ENCODE data around the gene C10orf143.
A peak's percentile ranks its signal among the peaks of the same experiment; 100 is the strongest.
"Not testable (repeated sequence)": the region's sequence is repeated elsewhere in the genome, so short reads cannot be mapped to it uniquely, and the experiment has no call there.

C10orf143 gene

DNA sequence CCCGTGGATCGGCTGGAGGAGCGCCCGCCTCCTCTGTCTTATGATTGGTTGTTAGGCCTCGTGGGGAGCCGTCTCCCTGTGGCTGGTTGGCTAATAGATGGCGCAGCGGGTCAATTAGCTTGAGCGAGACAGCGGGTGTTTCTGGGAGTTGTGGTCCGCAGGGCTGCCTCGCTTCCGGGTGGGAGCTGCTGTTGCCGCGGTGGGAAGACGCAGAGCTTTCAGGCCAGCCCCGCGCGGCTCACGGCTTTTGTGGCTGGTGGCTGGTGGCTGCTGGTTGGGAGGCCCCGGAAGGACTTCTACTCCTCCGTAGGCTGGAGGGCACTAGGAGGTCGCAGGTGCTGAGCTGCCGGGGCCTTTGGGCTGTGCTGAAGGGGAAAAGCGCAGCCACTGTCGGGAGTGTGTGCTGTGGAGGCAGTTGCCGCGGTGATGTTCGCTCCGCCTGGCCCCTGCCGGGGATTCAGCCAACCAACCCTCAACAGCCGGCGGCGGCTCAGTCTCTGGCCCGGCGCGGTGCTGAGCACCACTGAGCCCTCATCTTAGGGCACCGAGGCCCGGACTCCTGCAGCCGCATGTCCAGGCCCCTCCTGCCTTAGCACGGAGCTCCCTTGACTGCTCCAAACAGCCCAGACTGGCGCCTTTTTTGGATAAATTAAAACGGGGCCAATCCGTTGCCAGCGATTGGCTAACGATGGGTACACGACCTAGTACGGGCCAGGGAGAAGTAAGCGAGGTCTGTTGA, 652 bp upstream of the C10orf143 start:
- Histone ChIP-seq H3K4me3 (peak overlapping the region; percentile 86), H3K27ac (peak overlapping the region; percentile 84 to 98)
- TF ChIP-seq, protein P1, sequence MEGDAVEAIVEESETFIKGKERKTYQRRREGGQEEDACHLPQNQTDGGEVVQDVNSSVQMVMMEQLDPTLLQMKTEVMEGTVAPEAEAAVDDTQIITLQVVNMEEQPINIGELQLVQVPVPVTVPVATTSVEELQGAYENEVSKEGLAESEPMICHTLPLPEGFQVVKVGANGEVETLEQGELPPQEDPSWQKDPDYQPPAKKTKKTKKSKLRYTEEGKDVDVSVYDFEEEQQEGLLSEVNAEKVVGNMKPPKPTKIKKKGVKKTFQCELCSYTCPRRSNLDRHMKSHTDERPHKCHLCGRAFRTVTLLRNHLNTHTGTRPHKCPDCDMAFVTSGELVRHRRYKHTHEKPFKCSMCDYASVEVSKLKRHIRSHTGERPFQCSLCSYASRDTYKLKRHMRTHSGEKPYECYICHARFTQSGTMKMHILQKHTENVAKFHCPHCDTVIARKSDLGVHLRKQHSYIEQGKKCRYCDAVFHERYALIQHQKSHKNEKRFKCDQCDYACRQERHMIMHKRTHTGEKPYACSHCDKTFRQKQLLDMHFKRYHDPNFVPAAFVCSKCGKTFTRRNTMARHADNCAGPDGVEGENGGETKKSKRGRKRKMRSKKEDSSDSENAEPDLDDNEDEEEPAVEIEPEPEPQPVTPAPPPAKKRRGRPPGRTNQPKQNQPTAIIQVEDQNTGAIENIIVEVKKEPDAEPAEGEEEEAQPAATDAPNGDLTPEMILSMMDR (IDR thresholded peaks at IDR 0.05) = no peak
- peak; percentile 99 for DNase-seq (ENCODE audit: low spot score)

DNA sequence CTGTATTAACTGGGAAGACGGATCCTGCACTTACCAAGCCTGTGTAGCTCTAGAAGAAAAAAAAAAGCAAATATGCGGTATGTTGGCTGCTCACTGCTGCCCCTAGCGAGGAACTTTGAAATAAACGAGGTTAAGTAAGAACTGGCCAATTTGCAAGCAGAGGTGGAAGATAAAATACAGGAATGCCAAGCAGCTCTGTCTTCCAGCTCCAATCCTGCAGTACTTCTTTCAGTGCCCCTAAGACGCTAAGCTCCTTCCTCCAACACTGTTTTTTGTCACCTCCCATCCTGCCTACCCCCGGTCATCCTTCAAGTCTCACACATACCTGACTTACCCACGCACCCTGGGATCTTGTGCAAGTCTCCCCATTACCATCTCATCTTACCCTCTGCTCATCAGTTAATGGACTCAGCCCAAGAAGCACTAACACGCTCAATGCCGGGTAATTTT, 809 bp downstream of the C10orf143 start:
- peak overlapping the region; percentile 86 for H3K4me3 ChIP-seq
- peak overlapping the region; percentile 84 to 98 for H3K27ac ChIP-seq
- DNase-seq (ENCODE audit: low spot score) = no peak
- TF ChIP-seq, protein P1 (IDR thresholded peaks at IDR 0.05) = peak; percentile 57

DNA sequence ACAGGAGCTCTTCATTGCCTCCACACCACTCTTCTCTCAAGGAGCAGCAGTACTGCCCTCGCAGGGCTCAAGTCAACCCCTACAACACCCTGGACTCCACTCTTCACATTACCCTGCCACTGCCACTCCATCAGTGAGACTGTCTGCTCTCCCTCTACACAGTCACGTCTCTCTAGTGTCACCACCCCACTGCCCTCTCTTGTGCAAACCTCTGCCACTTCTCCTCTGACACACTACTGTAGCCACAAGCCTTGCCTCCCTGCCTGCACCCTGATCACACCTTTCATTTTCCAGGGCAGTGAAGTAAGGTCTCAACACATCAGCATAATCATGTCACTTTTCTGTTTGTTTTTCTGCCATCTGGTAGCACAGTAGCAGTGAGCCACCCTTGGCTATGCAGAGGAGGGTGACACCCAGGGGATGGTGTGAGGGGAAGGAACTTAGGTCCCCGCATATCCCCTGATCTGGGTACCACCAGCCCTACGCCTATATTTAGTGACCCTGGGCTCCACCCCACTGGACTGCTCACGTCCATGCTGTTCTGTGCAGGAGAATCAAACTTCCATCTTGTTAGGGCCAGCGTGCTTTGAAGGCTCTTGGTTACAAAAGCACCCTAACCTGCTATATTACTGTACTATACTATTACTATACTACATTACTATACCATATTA, 1.6 kb downstream of the C10orf143 start:
- TF ChIP-seq, protein P1 (IDR thresholded peaks at IDR 0.05) = no peak
- Histone ChIP-seq H3K4me3 (peak overlapping the region; percentile 86), H3K27ac (peak overlapping the region in 1 of 2 donors; percentile 41)
- DNase-seq (ENCODE audit: low spot score) = no peak

DNA sequence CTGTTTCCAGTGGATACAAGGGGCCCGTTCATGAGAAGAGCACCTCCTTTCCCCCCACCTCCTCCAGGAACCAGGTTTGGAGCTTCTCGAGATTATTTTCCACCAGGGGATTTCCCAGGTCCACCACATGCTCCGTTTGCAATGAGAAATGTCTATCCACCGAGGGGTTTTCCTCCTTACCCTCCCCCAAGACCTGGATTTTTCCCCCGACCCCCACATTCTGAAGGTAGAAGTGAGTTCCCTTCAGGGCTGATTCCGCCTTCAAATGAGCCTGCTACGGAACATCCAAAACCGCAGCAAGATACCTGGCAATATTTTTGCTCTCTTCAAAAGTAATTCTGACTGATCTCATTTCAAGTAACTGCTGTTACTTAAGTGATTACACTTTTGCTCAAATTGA, 2.5 kb downstream of the C10orf143 start:
- not testable (repeated sequence) for H3K4me3 ChIP-seq; DNase-seq (ENCODE audit: low spot score); H3K27ac ChIP-seq

DNA sequence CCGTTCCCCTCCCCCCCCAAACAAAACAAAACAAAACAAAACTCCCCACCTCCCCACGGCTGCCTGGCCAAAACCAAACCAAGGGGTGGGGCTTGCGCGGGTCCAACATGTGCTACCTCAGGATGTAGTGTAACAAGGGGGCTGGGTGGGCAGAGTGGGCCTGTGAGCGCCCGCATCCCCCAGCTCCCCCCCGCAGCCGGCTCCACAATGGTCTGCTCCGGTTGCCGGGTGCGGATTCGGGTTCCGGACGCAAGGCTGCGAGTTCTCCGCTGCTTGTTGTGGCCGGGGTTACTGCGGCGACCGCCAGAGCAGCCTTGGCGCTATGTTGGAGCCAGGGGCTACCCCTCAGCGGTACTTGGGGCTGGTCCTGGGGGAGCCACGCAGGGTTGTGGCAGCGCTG, 4.9 kb downstream of the C10orf143 start:
- DNase-seq (ENCODE audit: low spot score) = no peak
- Histone ChIP-seq H3K4me3 (no peak overlapping the region), H3K27ac (no peak overlapping the region)
- TF ChIP-seq, protein P1 (IDR thresholded peaks at IDR 0.05) = no peak

DNA sequence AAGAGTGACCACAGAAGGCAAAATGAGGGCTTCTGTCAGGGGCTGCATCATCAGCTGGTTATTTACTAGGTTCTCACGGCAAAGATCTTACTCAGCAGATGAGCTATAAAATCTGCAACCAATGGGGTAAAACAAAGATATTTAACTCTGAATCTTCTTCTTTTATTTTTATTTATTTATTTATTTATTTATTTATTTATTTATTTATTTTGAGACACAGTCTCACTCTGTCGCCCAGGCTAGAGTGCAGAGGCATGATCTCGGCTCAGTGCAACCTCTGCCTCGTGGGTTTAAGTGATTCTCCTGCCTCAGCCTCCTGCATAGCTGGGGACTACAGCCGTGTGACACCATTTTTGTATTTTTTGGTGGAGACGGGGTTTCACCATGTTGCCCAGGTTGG, 11.3 kb downstream of the C10orf143 start:
- DNase-seq (ENCODE audit: low spot score) = no peak
- Histone ChIP-seq H3K4me3 (no peak overlapping the region), H3K27ac (no peak overlapping the region)
- TF ChIP-seq, protein P1 (IDR thresholded peaks at IDR 0.05) = no peak

DNA sequence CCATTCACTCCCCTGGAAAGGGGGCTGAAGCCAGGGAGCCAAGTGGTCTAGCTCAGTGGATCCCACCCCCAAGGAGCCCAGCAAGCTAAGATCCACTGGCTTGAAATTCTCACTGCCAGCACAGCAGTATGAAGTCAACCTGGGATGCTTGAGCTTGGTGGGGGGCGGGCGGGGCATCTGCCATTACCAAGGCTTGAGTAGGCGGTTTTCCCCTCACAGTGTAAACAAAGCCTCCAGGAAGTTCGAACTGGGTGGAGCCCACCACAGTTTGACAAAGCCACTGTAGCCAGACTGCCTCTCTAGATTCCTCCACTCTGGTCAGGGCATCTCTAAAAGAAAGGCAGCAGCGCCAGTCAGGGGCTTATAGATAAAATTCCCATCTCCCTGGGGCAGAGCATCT, 20.1 kb downstream of the C10orf143 start:
- not testable (repeated sequence) for H3K4me3 ChIP-seq; DNase-seq (ENCODE audit: low spot score); H3K27ac ChIP-seq

DNA sequence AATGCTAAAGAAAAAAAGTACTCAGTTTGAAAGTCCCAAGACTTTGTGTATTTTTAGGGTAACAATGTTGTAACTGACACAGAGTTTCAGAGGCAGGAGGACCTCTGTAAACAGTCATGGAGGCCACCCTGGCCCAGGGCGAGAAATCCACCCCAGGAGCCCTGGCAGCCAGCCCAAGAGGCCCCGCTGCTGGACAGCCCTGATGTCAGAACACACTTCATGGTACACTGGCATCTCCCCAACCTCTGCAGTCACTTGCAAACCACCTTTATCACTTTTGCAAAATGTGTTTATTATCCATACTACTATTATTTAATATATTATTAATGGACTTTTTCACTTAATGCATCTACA, 30.2 kb downstream of the C10orf143 start:
- DNase-seq (ENCODE audit: low spot score) = no peak
- Histone ChIP-seq H3K4me3 (no peak overlapping the region), H3K27ac (no peak overlapping the region)
- TF ChIP-seq, protein P1 (IDR thresholded peaks at IDR 0.05) = no peak
